H1 (cell line): Measurements from ENCODE around the gene PDE4C. TPM values are rescaled to one million over a fixed set of nuclear protein-coding genes. Genes with fewer than 3 reads are reported as not detected.

Source experiments
- ATF3 ChIP-seq: IDR thresholded peaks from 2 replicates; pipeline ENCODE4 v1.6.1; 2011; ENCODE audit warnings: low read depth, mild to moderate bottlenecking, low read length; ENCODE audit not compliant: insufficient read depth
- CHD7 ChIP-seq: fragments of 300-600 bp; sonication (generic); IDR thresholded peaks from 2 replicates; pipeline ENCODE4 v1.7.1; 2012; ENCODE audit warnings: low read length, moderate library complexity, mild to moderate bottlenecking, inconsistent platforms; ENCODE audit not compliant: insufficient replicate concordance
- CREB1 ChIP-seq: IDR thresholded peaks from 2 replicates; pipeline ENCODE4 v1.6.1; 2012; ENCODE audit warnings: inconsistent platforms
- EGR1 ChIP-seq: IDR thresholded peaks from 2 replicates; pipeline ENCODE4 v1.6.1; 2011; ENCODE audit warnings: low read depth, low read length, borderline replicate concordance
- KDM1A ChIP-seq: fragments of 200-600, 300-600 bp; sonication (generic); IDR thresholded peaks from 2 replicates; pipeline ENCODE4 v1.7.1; 2016; ENCODE audit warnings: mild to moderate bottlenecking, low read length, borderline replicate concordance
- RXRA ChIP-seq: IDR thresholded peaks from 2 replicates; pipeline ENCODE4 v1.6.1; 2011; ENCODE audit warnings: low read depth, mild to moderate bottlenecking, low read length, moderate library complexity; ENCODE audit not compliant: insufficient read depth
- SP2 ChIP-seq: IDR thresholded peaks from 2 replicates; pipeline ENCODE4 v1.6.1; 2012; ENCODE audit warnings: mild to moderate bottlenecking, low read length, inconsistent platforms
- polyA plus RNA-seq, 7 experiments: library from polyadenylated mRNA; depleted of rRNA in 3 of 7; stranded (reverse) in 5 of 7; unstranded in 2 of 7; fragments of >200 nt in 5 of 7; fragments of 200-250 nt in 2 of 7; gene quantifications; 1 replicate in 5 of 7; 2 replicates in 1 of 7; 4 replicates in 1 of 7; pipeline versions ENCODE4 v1.2.1 to v1.2.3, GENCODE V29; 2011 to 2013; ENCODE audit warnings: missing spikeins in 2 of 7, mixed read lengths in 2 of 7
- total RNA-seq: library from RNA; stranded (reverse); fragmentation: NEBNext Ultra II Directional; extraction: Animal tissue kit (Norgen Biotek cat#: 25700); gene quantifications from 2 replicates; pipeline ENCODE4 v1.2.1, GENCODE V29; 2021
- TF ChIP-seq, protein P1 (sequence below): IDR thresholded peaks from 2 replicates; pipeline ENCODE4 v1.6.1; 2012; ENCODE audit warnings: inconsistent platforms

The PDE4C gene
- total and polyA plus RNA-seq, 2 of the 8 experiments (the other 6 are each of a cell fraction or from before 2014, with no cell fraction given): 2.7 to 3.1 TPM

- TF ChIP-seq CHD7 (no peak), RXRA (no peak), CREB1 (no peak), ATF3 (no peak), EGR1 (no peak), KDM1A (no peak), SP2 (no peak)
- TF ChIP-seq, protein P1, sequence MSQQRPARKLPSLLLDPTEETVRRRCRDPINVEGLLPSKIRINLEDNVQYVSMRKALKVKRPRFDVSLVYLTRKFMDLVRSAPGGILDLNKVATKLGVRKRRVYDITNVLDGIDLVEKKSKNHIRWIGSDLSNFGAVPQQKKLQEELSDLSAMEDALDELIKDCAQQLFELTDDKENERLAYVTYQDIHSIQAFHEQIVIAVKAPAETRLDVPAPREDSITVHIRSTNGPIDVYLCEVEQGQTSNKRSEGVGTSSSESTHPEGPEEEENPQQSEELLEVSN: no peak
Measured at GRCh38 chr19:18211683-18212082, 14.6 kb downstream of the PDE4C start (continued).
